GM12801 (cell line): ENCODE measurements around the gene FGF22.

ENCODE experiments used
- TF ChIP-seq, protein P1 (sequence below): IDR thresholded peaks from one replicate; pipeline ENCODE4 v1.5.1; 2011; ENCODE audit warnings: control low read depth; ENCODE audit not compliant: insufficient read length; ENCODE audit errors: extremely low read depth

Gene FGF22

DNA sequence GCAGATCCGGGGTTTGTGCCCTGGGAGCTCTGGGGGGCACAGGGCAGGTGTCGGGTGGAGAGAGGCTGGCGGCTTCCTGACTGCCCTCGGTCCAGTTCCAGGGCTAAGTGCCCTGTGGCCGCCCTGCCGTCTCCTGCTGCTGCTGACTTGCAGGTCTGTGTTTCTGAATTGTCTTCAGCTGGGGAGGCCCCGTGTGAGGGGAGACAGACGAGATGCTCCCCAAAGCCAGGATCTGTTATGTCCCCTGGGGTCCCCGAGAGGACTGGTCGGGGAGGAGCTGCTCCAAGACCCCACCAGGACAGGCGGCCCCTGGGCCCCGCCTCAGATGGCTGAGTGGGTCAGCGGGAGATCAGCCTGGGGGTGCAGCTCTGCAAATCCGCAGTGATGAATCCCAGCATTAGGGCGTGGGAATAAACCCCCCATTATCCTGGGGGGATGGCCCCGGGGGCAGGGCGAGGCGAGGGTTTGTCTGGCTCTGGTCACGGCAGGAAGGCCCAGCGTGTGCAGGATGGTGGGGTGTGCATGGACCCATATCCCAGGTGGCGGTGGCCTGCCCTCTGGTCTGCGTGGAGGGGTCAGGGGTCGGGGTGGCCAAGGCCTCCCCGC is 45.3 kb upstream of the FGF22 start:
- TF ChIP-seq, protein P1, sequence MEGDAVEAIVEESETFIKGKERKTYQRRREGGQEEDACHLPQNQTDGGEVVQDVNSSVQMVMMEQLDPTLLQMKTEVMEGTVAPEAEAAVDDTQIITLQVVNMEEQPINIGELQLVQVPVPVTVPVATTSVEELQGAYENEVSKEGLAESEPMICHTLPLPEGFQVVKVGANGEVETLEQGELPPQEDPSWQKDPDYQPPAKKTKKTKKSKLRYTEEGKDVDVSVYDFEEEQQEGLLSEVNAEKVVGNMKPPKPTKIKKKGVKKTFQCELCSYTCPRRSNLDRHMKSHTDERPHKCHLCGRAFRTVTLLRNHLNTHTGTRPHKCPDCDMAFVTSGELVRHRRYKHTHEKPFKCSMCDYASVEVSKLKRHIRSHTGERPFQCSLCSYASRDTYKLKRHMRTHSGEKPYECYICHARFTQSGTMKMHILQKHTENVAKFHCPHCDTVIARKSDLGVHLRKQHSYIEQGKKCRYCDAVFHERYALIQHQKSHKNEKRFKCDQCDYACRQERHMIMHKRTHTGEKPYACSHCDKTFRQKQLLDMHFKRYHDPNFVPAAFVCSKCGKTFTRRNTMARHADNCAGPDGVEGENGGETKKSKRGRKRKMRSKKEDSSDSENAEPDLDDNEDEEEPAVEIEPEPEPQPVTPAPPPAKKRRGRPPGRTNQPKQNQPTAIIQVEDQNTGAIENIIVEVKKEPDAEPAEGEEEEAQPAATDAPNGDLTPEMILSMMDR, result no peak

- TF ChIP-seq, protein P1, result no peak
Observed at GRCh38 chr19:595326-596262, 44.1 kb upstream of the FGF22 start.

- TF ChIP-seq, protein P1, result no peak
Observed at GRCh38 chr19:596263-596655, 43.4 kb upstream of the FGF22 start.

DNA sequence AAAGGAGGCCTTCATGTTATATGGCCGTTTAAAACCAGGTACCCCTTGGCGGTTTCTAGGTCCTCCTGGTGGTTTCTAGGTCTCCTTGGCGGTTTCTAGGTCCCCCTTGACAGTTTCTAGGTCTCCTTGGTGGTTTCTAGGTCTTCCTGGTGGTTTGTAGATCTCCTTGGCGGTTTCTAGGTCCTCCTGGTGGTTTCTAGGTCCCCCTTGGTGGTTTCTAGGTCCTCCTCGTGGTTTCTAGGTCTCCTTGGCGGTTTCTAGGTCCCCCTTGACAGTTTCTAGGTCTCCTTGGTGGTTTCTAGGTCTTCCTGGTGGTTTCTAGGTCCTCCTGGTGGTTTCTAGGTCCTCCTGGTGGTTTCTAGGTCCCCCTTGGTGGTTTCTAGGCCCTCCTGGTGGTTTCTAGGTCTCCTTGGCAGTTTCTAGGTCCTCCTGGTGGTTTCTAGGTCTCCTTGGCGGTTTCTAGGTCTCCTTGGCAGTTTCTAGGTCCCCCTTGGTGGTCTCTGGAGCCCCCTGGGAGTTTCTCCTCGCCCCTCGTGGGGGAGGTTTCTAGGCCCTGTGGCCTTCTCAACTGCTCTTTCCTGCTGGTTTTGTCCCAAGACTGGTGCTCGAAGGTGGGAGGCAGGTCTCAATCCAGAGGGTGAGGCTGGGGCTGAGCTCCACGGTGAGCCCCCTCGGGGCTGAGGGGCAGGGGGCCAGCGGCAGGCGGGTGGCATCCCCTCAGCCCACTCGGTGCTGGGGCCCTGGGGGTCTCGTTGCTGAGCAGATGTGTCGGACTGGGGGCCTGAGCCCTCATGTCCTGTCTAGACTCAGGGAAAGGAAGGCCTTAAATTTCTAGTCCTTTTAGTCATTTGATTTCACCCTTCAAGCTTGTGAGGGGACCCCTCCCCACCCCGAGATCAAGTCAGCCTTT is 42.0 kb upstream of the FGF22 start:
- TF ChIP-seq, protein P1, result no peak

- TF ChIP-seq, protein P1, result no peak
Observed at GRCh38 chr19:601310-601709, 38.4 kb upstream of the FGF22 start.

DNA sequence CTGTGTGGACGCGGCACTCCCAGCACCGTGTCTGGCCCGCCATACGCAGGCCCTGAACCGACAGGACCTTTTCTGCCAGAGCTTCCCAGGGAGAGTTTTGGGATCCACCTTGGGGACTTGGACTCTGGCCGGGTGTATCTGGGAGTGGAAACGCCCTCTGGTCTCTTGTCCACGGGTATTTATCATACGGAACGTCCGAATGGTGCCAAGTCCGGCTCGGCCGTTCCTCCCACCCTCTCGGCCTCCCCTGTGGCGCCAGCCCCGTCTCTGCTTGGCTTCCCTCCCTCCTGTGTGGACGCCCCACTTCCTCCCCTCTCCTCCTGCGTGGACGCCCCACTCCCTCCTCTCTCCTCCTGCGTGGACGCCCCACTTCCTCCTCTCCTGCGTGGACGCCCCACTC is 37.9 kb upstream of the FGF22 start:
- TF ChIP-seq, protein P1, result no peak
